Measurements from ENCODE around the gene TSEN15.

DNA sequence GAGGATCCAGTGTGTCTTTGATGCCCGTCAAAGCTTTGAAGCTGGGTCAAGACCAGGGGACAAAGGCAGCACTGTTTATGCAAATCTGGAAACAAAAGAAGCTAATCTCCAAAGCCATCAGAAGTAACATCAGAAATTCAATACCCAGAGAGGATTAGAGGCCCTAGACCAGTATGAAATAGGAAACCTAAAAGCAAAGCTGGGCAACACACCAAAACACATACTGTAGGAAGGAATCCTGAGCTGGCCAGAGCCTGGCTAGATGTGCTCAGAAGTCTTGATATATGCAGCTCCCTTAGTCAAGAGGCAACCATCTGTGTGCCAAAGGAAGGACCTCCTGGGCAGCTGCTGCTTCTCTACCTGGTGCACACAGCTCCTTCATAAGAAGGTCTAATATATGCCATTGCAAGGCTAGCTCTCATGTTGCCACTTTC, 26.3 kb upstream of the TSEN15 start:
- TF ChIP-seq POLR2A (IDR thresholded peaks at IDR 0.05) (no peak), EP300 (IDR thresholded peaks at IDR 0.05) (no peak), POLR2AphosphoS5 (IDR thresholded peaks at IDR 0.05) (no peak)
- TF ChIP-seq, protein P1, sequence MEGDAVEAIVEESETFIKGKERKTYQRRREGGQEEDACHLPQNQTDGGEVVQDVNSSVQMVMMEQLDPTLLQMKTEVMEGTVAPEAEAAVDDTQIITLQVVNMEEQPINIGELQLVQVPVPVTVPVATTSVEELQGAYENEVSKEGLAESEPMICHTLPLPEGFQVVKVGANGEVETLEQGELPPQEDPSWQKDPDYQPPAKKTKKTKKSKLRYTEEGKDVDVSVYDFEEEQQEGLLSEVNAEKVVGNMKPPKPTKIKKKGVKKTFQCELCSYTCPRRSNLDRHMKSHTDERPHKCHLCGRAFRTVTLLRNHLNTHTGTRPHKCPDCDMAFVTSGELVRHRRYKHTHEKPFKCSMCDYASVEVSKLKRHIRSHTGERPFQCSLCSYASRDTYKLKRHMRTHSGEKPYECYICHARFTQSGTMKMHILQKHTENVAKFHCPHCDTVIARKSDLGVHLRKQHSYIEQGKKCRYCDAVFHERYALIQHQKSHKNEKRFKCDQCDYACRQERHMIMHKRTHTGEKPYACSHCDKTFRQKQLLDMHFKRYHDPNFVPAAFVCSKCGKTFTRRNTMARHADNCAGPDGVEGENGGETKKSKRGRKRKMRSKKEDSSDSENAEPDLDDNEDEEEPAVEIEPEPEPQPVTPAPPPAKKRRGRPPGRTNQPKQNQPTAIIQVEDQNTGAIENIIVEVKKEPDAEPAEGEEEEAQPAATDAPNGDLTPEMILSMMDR (IDR thresholded peaks at IDR 0.05), result no peak
